ENCODE data around the gene METTL15. TPM values are rescaled to one million over a fixed set of nuclear protein-coding genes. Genes with fewer than 3 reads are reported as not detected.
"Not testable (repeated sequence)": the region's sequence is repeated elsewhere in the genome, so short reads cannot be mapped to it uniquely, and the experiment has no call there.

The METTL15 gene
- polyA plus RNA-seq, 2 of the 4 experiments (the other 2 are of a cell fraction): 9.5 to 23.5 TPM

DNA sequence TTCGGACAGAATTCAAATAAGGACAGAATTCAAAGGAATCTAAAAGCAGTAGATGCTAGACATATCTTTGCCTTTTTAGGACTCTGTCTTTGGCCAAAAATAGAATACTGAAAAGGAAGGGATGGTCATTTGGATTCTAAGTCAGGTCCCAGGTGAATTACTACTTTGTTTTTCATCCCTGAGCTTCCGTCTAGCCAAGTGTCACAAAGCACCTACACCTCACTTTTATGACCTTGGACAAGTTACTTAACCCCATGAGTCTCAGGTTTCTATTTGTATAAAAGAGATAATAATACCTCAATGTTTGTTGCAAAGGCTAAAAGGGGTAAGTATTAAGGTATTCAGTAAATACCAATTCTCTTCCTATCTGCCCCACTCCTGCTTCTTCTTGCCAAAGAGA lies 7.5 kb upstream of the METTL15 start:
- ATAC-seq: no peak
- TF ChIP-seq ESRRA (IDR thresholded peaks at IDR 0.05; ENCODE audit: borderline replicate concordance, low read length): no peak
- no peak for FAIRE-seq
- peak overlapping the region in 1 of 2 experiments; percentile 33; a peak in 2 of 6 replicates for H3K27ac ChIP-seq
- H3K4me1 ChIP-seq: peaks cover 58% of the 10 kb centered on the region
- H3K9me3 ChIP-seq: no peaks in the 10 kb centered on the region
- CTCF ChIA-PET: interaction anchor here (1.6 to 1.8 kb wide), 2 partner anchors 9 to 69 kb away, joined by 3 to 4 read pairs; no protein-coding TSS in a partner anchor
- H3K4me2 ChIP-seq: no peak overlapping the region; the same call in 2 of the 3 replicates
- 85% methylated on average over 2 of the region's 2 CpGs for WGBS (ENCODE audit: missing lambda C conversion rate)
- DNase-seq (ENCODE audit: low read depth in 1 of 2, low spot score in 1 of 2): no peak
- POLR2A ChIA-PET: no interaction called here
- no peak overlapping the region for H3K4me3 ChIP-seq

DNA sequence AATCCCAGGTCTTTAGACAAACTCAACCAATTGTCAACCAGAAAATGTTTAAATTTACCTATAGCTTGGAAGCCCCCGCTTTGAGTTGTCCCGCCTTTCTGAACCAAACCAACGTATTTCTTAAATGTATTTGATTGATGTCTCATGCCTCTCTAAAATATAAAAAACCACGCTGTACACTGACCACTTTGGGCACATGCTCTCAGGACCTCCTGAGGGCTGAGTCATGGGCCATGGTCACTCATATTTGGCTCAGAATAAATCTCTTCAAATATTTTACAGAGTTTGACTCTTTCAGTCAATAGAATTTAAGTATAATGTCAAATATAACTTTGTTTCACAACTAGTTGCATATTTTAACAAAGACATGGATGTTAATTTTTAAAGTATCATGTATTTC lies 5.9 kb upstream of the METTL15 start:
- ATAC-seq: not testable (repeated sequence)

DNA sequence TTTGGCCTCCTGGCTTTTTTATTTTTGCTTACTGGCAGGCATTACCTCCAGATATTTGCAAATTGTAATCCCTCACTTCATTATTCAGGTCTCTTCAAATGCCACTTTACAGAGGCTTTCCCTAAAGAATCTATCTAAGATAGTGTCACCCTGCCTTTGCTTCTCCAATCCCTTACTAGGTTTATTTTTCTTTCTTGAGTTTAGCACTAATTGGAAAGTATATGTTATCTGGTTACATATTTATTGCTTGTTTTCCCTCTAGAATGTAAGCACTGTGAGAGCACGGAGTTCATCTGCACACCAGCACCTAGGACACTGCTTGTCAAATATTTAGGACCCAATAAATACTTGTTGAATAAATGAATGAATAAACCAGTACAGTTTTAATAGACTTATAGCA lies 3.8 kb upstream of the METTL15 start:
- ATAC-seq: no peak
- Histone ChIP-seq H3K4me3 (no peak overlapping the region), H3K27ac (peak overlapping the region; percentile 70; a peak in 5 of 6 replicates), H3K4me2 (peak overlapping the region; percentile 72), H3K4me1 (peaks cover 61% of the 10 kb centered on the region), H3K9me3 (no peaks in the 10 kb centered on the region)
- DNase-seq (ENCODE audit: low read depth in 1 of 2, low spot score in 1 of 2): no peak
- WGBS (ENCODE audit: missing lambda C conversion rate): 74% methylated on average over 1 of the region's 1 CpG
- TF ChIP-seq CHD2 (IDR thresholded peaks at IDR 0.05; ENCODE audit: low read length, partially characterized antibody): no peak
- no peak for FAIRE-seq
- CTCF ChIA-PET: interaction anchor here (4.1 kb wide), 1 partner anchor 404 kb away, joined by 23 read pairs; the partner anchor contains the start of gene BDNF
- POLR2A ChIA-PET: no interaction called here

More for the DNA sequence above, 5.9 kb upstream of the METTL15 start:
- H3K9me3 ChIP-seq; H3K4me3 ChIP-seq; FAIRE-seq; POLR2A ChIA-PET; CTCF ChIA-PET; DNase-seq (ENCODE audit: low read depth in 1 of 2, low spot score in 1 of 2): not testable (repeated sequence)
- 67% methylated on average over 4 of the region's 4 CpGs for WGBS (ENCODE audit: missing lambda C conversion rate)
- Histone ChIP-seq H3K4me2 (peak overlapping the region; percentile 72), H3K4me1 (peaks cover 59% of the 10 kb centered on the region), H3K27ac (peak overlapping the region; percentile 25 to 69; a peak in 4 of 6 replicates)

DNA sequence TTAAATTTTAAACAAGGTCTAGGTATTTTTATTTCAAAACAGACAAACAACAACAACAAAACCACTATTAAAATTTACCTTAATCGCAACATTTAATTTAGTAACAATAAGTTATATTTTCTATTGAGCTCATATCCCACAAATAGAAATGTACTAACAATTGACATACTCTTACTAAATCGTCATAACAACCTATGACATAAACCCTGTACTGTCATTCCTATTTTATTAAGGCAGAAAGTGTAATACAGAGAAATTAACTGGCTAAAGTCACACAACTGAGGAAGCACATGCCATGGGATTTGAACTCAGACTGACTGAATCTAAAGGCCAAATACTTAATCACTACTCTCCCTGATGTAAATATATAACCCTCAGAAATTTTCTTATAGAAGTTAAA lies 3.2 kb upstream of the METTL15 start:
- 50% methylated on average over 2 of the region's 2 CpGs for WGBS (ENCODE audit: missing lambda C conversion rate)
- CTCF ChIA-PET: interaction anchor here (4.1 kb wide), 1 partner anchor 405 kb away, joined by 23 read pairs; the partner anchor contains the start of gene BDNF
- H3K4me3 ChIP-seq: peak overlapping the region; percentile 59; the same call in 1 of the 3 replicates
- TF ChIP-seq HOXA7 (CRISPR knock-in tag; IDR thresholded peaks at IDR 0.05): no peak
- ATAC-seq: no peak
- H3K4me2 ChIP-seq: peak overlapping the region; percentile 72
- H3K4me1 ChIP-seq: peaks cover 62% of the 10 kb centered on the region
- FAIRE-seq: no peak
- no peak for DNase-seq (ENCODE audit: low read depth in 1 of 2, low spot score in 1 of 2)
- peak overlapping the region; percentile 48 to 70; a peak in 2 of 6 replicates for H3K27ac ChIP-seq
- POLR2A ChIA-PET: no interaction called here
- H3K9me3 ChIP-seq: no peaks in the 10 kb centered on the region

DNA sequence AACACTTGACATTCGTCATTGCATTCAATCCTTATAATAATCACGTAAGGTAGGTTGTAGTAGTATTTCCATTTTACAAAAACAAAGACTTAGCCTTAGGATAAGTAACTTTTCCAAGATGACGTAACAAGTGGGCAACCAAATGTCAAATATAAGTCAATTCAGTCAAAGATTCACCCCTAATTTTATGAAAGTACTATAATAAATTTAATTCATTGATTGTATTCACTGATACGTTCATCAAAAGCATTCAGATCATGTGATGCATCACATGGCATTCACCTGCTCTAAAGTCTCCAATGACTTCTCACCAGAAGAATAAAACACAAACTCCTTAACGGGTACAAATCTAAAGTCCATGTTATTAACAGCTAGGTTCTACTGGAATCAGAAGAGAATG lies 2.3 kb upstream of the METTL15 start:
- POLR2A ChIA-PET: interaction anchor here (0.6 to 3.3 kb wide), 9 partner anchors 11 to 1188 kb away, joined by 3 to 48 read pairs (median 4); no protein-coding TSS in a partner anchor
- no peaks in the 10 kb centered on the region for H3K9me3 ChIP-seq
- no peak for ATAC-seq
- FAIRE-seq: no peak
- H3K4me3 ChIP-seq: peak overlapping the region; percentile 59
- CTCF ChIA-PET: interaction anchor here (4.1 kb wide), 1 partner anchor 406 kb away, joined by 23 read pairs; the partner anchor contains the start of gene BDNF
- H3K4me2 ChIP-seq: peak overlapping the region; percentile 72
- DNase-seq (ENCODE audit: low read depth in 1 of 2, low spot score in 1 of 2): peak in 1 of 2 experiments; percentile 52
- peak overlapping the region; percentile 70 to 82 for H3K27ac ChIP-seq
- TF ChIP-seq, protein P1, sequence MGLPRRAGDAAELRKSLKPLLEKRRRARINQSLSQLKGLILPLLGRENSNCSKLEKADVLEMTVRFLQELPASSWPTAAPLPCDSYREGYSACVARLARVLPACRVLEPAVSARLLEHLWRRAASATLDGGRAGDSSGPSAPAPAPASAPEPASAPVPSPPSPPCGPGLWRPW (IDR thresholded peaks at IDR 0.05): no peak
- TF ChIP-seq, protein P2, sequence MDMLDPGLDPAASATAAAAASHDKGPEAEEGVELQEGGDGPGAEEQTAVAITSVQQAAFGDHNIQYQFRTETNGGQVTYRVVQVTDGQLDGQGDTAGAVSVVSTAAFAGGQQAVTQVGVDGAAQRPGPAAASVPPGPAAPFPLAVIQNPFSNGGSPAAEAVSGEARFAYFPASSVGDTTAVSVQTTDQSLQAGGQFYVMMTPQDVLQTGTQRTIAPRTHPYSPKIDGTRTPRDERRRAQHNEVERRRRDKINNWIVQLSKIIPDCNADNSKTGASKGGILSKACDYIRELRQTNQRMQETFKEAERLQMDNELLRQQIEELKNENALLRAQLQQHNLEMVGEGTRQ (IDR thresholded peaks at IDR 0.05): peak; percentile 97
- 17% methylated on average over 5 of the region's 5 CpGs for WGBS (ENCODE audit: missing lambda C conversion rate)
- H3K4me1 ChIP-seq: peaks cover 57% of the 10 kb centered on the region

DNA sequence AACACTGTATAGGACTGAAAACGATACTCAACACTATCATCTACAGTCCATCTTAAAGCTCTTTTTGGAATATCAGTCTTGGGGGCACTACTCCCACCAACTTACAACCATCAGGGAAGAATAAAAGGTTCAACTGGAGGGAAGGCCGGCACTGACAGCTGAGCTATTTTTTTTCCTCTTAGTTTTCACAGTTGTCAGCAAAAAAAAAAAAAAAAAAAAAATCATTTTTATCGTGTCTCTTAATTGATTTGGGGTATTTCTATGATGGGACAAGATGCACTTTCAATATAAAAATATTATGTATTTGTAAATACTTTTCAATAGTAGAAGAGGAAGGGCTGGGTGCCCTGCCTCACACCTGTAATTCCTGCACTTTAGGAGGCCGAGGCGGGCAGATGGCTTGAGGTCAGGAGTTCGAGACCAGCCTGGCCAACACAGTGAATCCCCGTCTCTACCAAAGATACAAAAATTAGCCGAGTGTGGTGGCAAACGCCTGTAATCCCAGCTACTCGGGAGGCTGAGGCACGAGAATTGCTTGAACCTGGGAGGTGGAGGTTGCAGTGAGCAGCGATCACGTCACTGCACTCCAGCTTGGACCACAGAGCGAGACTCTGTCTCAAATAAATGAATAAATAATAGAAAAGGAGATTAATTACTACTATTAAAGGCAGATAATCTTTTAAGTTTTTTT lies 1.7 kb upstream of the METTL15 start:
- Histone ChIP-seq H3K4me3 (peak overlapping the region; percentile 59), H3K4me1 (peaks cover 57% of the 10 kb centered on the region), H3K4me2 (peak overlapping the region; percentile 72), H3K27ac (peak overlapping the region; percentile 70 to 82), H3K9me3 (no peaks in the 10 kb centered on the region)
- TF ChIP-seq EP300 (IDR thresholded peaks at IDR 0.05): no peak
- peak; percentile 82 for TF ChIP-seq MAFK (IDR thresholded peaks at IDR 0.05; ENCODE audit: partially characterized antibody)
- TF ChIP-seq MYC (IDR thresholded peaks at IDR 0.05; ENCODE audit: borderline replicate concordance, low read length): no peak
- no peak for TF ChIP-seq ZSCAN20 (CRISPR knock-in tag; IDR thresholded peaks at IDR 0.05)
- no peak for TF ChIP-seq ZNF302 (CRISPR knock-in tag; IDR thresholded peaks at IDR 0.05)
- TF ChIP-seq POLR2A (IDR thresholded peaks at IDR 0.05; ENCODE audit: low read length): no peak
- FAIRE-seq (no peak), DNase-seq (ENCODE audit: low read depth in 1 of 2, low spot score in 1 of 2) (no peak), ATAC-seq (no peak)
- CTCF ChIA-PET: interaction anchor here (0.6 to 4.1 kb wide), 3 partner anchors 406 to 1228 kb away, joined by 3 to 23 read pairs (median 5); partner anchors contain the start of gene BDNF
- POLR2A ChIA-PET: interaction anchor here (0.6 to 3.3 kb wide), 9 partner anchors 12 to 1188 kb away, joined by 3 to 48 read pairs (median 4); no protein-coding TSS in a partner anchor
- WGBS (ENCODE audit: missing lambda C conversion rate): 44% methylated on average over 14 of the region's 14 CpGs
